A172 (cell line): ENCODE data around the gene FBXO17. TPM values are rescaled to one million over a fixed set of nuclear protein-coding genes. Genes with fewer than 3 reads are reported as not detected.
A peak's percentile ranks its signal among the peaks of the same experiment; 100 is the strongest.
"Not testable (repeated sequence)": the region's sequence is repeated elsewhere in the genome, so short reads cannot be mapped to it uniquely, and the experiment has no call there.

ENCODE experiments used
- DNase-seq: peaks from one replicate; pipeline ENCODE4 v3.0.0-alpha.2; 2015; ENCODE audit warnings: low spot score
- total RNA-seq: library from RNA; depleted of rRNA; stranded (reverse); fragments of >200 nt; shearing (Covaris generic); gene quantifications from 2 replicates; pipeline ENCODE4 v1.2.3, GENCODE V29; 2014; rRNA removed

Gene FBXO17
- total RNA-seq, result 15.1 and 21.9 TPM in 2 replicates

GRCh38 chr19:38975214-38975860 is at the start of gene FBXO17:
Gene FBXO17 (minus strand): TSS chr19:38975742. CDS start chr19:38950319, 25,423 bp downstream.
- peak; percentile 56 for DNase-seq

- no peak for DNase-seq
These were observed 49.5 kb upstream of the FBXO17 start for GRCh38 chr19:39024875-39025641.

- DNase-seq, result no peak
These were observed 45.5 kb upstream of the FBXO17 start for GRCh38 chr19:39021063-39021462.

GRCh38 chr19:39017646-39018045 is 42.1 kb upstream of the FBXO17 start:
- no peak for DNase-seq

GRCh38 chr19:39017026-39017425 is 41.5 kb upstream of the FBXO17 start:
- DNase-seq, result no peak

GRCh38 chr19:39014037-39014436 is 38.5 kb upstream of the FBXO17 start:
- no peak for DNase-seq

GRCh38 chr19:39009001-39009400 is 33.5 kb upstream of the FBXO17 start:
- no peak for DNase-seq

GRCh38 chr19:39008137-39008536 is 32.6 kb upstream of the FBXO17 start:
- DNase-seq, result no peak

GRCh38 chr19:39007096-39007495 is 31.6 kb upstream of the FBXO17 start:
- no peak for DNase-seq

- no peak for DNase-seq
These were observed 28.9 kb upstream of the FBXO17 start for GRCh38 chr19:39004403-39004802.

GRCh38 chr19:39003796-39004195 is 28.3 kb upstream of the FBXO17 start:
- DNase-seq, result no peak

GRCh38 chr19:39003188-39003587 is 27.6 kb upstream of the FBXO17 start:
- no peak for DNase-seq

- no peak for DNase-seq
These were observed 25.5 kb upstream of the FBXO17 start for GRCh38 chr19:39001041-39001440.

GRCh38 chr19:38997576-38997975 is 22.0 kb upstream of the FBXO17 start:
- DNase-seq, result not testable (repeated sequence)

- peak; percentile 81 for DNase-seq
These were observed 17.7 kb upstream of the FBXO17 start for GRCh38 chr19:38993271-38993670.

- peak; percentile 60 for DNase-seq
These were observed 15.6 kb upstream of the FBXO17 start for GRCh38 chr19:38990949-38991697.

GRCh38 chr19:38989614-38990013 is 14.1 kb upstream of the FBXO17 start:
- not testable (repeated sequence) for DNase-seq

- peak; percentile 71 for DNase-seq
These were observed 13.6 kb upstream of the FBXO17 start for GRCh38 chr19:38989066-38989605.

- DNase-seq, result not testable (repeated sequence)
These were observed 13.1 kb upstream of the FBXO17 start for GRCh38 chr19:38988627-38989026.

- not testable (repeated sequence) for DNase-seq
These were observed 12.2 kb upstream of the FBXO17 start for GRCh38 chr19:38987745-38988144.

GRCh38 chr19:38985262-38985661 is 9.7 kb upstream of the FBXO17 start:
- no peak for DNase-seq
